HepG2 (cell line): ENCODE results near the gene CDC6. TPM values are rescaled to one million over a fixed set of nuclear protein-coding genes. Genes with fewer than 3 reads are reported as not detected.

Experiments used
- ATAC-seq: fragments of 200-7000 bp; cut with Tn5 transposase; 3 replicates; pipeline ENCODE4 v1.9.1; 2020; ENCODE audit warnings: mild to moderate bottlenecking, moderate library complexity
- BruUV-seq: library from RNA; stranded (reverse); fragments of 400-500 nt; replicated peaks from 2 replicates; lab custom pipeline; 2021; lab: Mats Ljungman, UMichigan
- CTCF ChIA-PET: fragments of 300-600 bp; formaldehyde crosslinking; extraction: SDS; loops from one replicate; lab custom pipeline; 2021; ENCODE audit warnings: low total read pairs, inconsistent platforms, low intra/inter-chr PET ratio; lab: Yijun Ruan, JAX
- POLR2A ChIA-PET: fragments of 350-600 bp; sonication (Branson Sonifier 250); formaldehyde crosslinking; loops from one replicate; lab custom pipeline; 2020; ENCODE audit warnings: antibody characterized with exemption, inconsistent platforms; lab: Yijun Ruan, JAX
- DNase-seq: peaks from one replicate; pipeline ENCODE4 v3.0.0-alpha.2; 2015; ENCODE audit warnings: low spot score
- FAIRE-seq: peaks from 3 replicates; lab custom pipeline; 2011; peaks lifted over from hg19 to GRCh38; lab: Jason Lieb, UNC
- H2AFZ ChIP-seq: one replicate; pipeline ENCODE4 v1.6.1; 2011; ENCODE audit warnings: low read length, inconsistent platforms
- H3K27ac ChIP-seq: fragments of 300-600 bp; 3 replicates; pipeline ENCODE4 v1.8.0; 2011; ENCODE audit warnings: mixed run types, mild to moderate bottlenecking, mixed read lengths, low read length, inconsistent platforms; ENCODE audit not compliant: insufficient read depth; ENCODE audit errors: extremely low read length
- H3K27me3 ChIP-seq, 2 experiments: fragments of 200-600 bp in 1 of 2; 2 replicates in 1 of 2; 3 replicates in 1 of 2; pipeline versions ENCODE4 v1.6.0 to v1.8.0; 2011; ENCODE audit warnings: low read length in 2 of 2, mild to moderate bottlenecking in 2 of 2, moderate library complexity in 2 of 2, inconsistent platforms in 1 of 2; ENCODE audit not compliant: insufficient read depth in 2 of 2, control insufficient read depth in 1 of 2
- H3K36me3 ChIP-seq, 2 experiments: fragments of 200-600 bp in 1 of 2; replicated peaks in 1 of 2; 2 replicates in 1 of 2; 3 replicates in 1 of 2; pipeline versions ENCODE4 v1.5.1 to v1.8.0; 2011; ENCODE audit warnings: low read length in 2 of 2, inconsistent platforms in 1 of 2; ENCODE audit not compliant: insufficient read depth in 2 of 2, control insufficient read depth in 1 of 2
- H3K4me1 ChIP-seq: 2 replicates; pipeline ENCODE4 v1.5.1; 2012; ENCODE audit warnings: low read length, inconsistent platforms; ENCODE audit not compliant: insufficient read depth
- H3K4me2 ChIP-seq: 2 replicates; pipeline ENCODE4 v1.6.0; 2011; ENCODE audit warnings: low read depth, low read length, inconsistent platforms
- H3K4me3 ChIP-seq, 3 experiments: fragments of 200-600 bp in 1 of 3; sonication (generic), shearing (Covaris generic) in 1 of 3; replicated peaks in 1 of 3; 2 replicates each; pipeline ENCODE4 v1.5.1; 2011 to 2016; ENCODE audit warnings: low read length in 3 of 3, inconsistent platforms in 2 of 3, low read depth in 2 of 3, mild to moderate bottlenecking in 2 of 3, control low read depth in 1 of 3, mixed read lengths in 1 of 3; ENCODE audit not compliant: insufficient read depth in 1 of 3
- H3K79me2 ChIP-seq: one replicate; pipeline ENCODE4 v1.6.1; 2011; ENCODE audit warnings: low read length, inconsistent platforms; ENCODE audit not compliant: insufficient read depth
- H3K9ac ChIP-seq: 2 replicates; pipeline ENCODE4 v1.6.0; 2011; ENCODE audit warnings: mild to moderate bottlenecking, low read depth, low read length, inconsistent platforms; ENCODE audit not compliant: insufficient read depth
- H3K9me3 ChIP-seq: 2 replicates; pipeline ENCODE4 v1.5.1; 2012; ENCODE audit warnings: mild to moderate bottlenecking, low read length
- H4K20me1 ChIP-seq: 2 replicates; pipeline ENCODE4 v1.6.0; 2011; ENCODE audit warnings: inconsistent platforms, mild to moderate bottlenecking, low read length, moderate library complexity; ENCODE audit not compliant: insufficient read depth
- ZFY ChIP-seq: sonication (generic); formaldehyde crosslinking; IDR thresholded peaks from 2 replicates; pipeline ENCODE4 v1.4.0; 2020; ENCODE audit warnings: missing genetic modification reagents
- ZNF768 ChIP-seq: sonication (generic); formaldehyde crosslinking; IDR thresholded peaks from 2 replicates; pipeline ENCODE4 v1.4.0; 2020; ENCODE audit warnings: missing genetic modification reagents
- WGBS: methylation state at CpG from one replicate; pipeline ENCODE4 v1.1.6; 2017; ENCODE audit warnings: low lambda C conversion rate; 5-methylcytosine and 5-hydroxymethylcytosine counted together
- in situ Hi-C: cut with HindIII; loops from 2 replicates; pipeline ENCODE4 v1.10.0; 2017; ENCODE audit warnings: low pct_unique_long_range_greater_than_20kb; ENCODE audit not compliant: extremely low pct_ligation_motif_present
- intact Hi-C: fragments of 100-400 bp; cut with micrococcal nuclease; formaldehyde crosslinking; loops from one replicate; pipeline ENCODE4 v1.10.0; 2022; ENCODE audit not compliant: unreplicated experiment
- polyA plus RNA-seq, 8 experiments: library from polyadenylated mRNA; depleted of rRNA in 3 of 8; stranded (reverse) in 7 of 8; unstranded in 1 of 8; fragments of >200 nt; fragmentation: Illumina TruSeq in 4 of 8; extraction: Trizol in 4 of 8; gene quantifications; 2 replicates each; pipeline versions ENCODE4 v1.2.1 to v1.2.3, GENCODE V29; 2011 to 2016; ENCODE audit warnings: low read depth in 4 of 8, missing spikeins in 1 of 8, mixed read lengths in 1 of 8; ENCODE audit not compliant: insufficient read depth in 1 of 8
- total RNA-seq, 5 experiments: library from RNA; depleted of rRNA; stranded (reverse); fragments of >200 nt; fragmentation: Illumina TruSeq; extraction: Trizol; gene quantifications; 2 replicates each; pipeline ENCODE4 v1.2.3, GENCODE V29; 2016; ENCODE audit warnings: low read depth in 1 of 5
- TF ChIP-seq, protein P1 (sequence below): sonication (generic); formaldehyde crosslinking; IDR thresholded peaks from 2 replicates; pipeline ENCODE4 v1.5.0; 2020; ENCODE audit warnings: missing genetic modification reagents, mild to moderate bottlenecking, borderline replicate concordance
- TF ChIP-seq, protein P2 (sequence below): IDR thresholded peaks from 2 replicates; pipeline ENCODE4 v1.6.1; 2018; ENCODE audit warnings: missing genetic modification reagents, mild to moderate bottlenecking, missing compliant biosample characterization

CDC6 gene
- total and polyA plus RNA-seq, 2 of the 13 experiments (the other 11 are each of a cell fraction or from before 2014, with no cell fraction given) = 17.4 to 114 TPM

DNA sequence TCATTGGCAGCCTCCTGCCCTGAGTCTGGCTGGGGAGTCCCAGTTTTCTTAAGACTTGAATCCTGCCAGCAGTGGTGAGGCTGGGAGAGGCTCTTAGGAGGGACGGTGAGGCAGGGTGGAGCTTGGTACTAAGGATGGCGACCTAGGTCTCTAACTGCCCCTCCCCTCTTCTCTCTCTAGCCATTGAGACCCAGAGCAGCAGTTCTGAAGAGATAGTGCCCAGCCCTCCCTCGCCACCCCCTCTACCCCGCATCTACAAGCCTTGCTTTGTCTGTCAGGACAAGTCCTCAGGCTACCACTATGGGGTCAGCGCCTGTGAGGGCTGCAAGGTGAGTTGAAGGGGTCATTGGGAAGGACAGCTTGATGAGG, 60.4 kb downstream of the CDC6 start:
- ATAC-seq (no peak), FAIRE-seq (no peak), DNase-seq (no peak)
- intact Hi-C loops (no loop called here), in situ Hi-C loops (no loop called here)
- Histone ChIP-seq H3K9ac (no peak overlapping the region), H3K4me1 (peaks cover 78% of the 10 kb centered on the region), H3K27me3 (no peaks in the 10 kb centered on the region), H3K4me3 (no peak overlapping the region), H2AFZ (no peak overlapping the region), H3K9me3 (no peaks in the 10 kb centered on the region), H3K4me2 (peak overlapping the region; percentile 10; the same call in 1 of the 2 replicates), H3K27ac (no peak overlapping the region), H3K79me2 (peaks cover 28% of the 10 kb centered on the region), H3K36me3 (peaks cover 25 to 36% of the 10 kb centered on the region in 2 experiments), H4K20me1 (peaks cover 9% of the 10 kb centered on the region; the same call in 1 of the 2 replicates)
- ChIA-PET POLR2A (no interaction called here), CTCF (no interaction called here)
- WGBS = 99% methylated on average over 5 of the region's 5 CpGs
- no TSS peak for BruUV-seq
- TF ChIP-seq, protein P1, sequence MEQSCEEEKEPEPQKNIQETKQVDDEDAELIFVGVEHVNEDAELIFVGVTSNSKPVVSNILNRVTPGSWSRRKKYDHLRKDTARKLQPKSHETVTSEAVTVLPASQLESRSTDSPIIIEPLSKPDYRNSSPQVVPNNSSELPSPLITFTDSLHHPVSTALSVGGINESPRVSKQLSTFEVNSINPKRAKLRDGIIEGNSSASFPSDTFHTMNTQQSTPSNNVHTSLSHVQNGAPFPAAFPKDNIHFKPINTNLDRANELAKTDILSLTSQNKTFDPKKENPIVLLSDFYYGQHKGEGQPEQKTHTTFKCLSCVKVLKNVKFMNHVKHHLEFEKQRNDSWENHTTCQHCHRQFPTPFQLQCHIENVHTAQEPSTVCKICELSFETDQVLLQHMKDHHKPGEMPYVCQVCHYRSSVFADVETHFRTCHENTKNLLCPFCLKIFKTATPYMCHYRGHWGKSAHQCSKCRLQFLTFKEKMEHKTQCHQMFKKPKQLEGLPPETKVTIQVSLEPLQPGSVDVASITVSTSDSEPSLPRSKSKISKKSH (CRISPR knock-in tag) = no peak

DNA sequence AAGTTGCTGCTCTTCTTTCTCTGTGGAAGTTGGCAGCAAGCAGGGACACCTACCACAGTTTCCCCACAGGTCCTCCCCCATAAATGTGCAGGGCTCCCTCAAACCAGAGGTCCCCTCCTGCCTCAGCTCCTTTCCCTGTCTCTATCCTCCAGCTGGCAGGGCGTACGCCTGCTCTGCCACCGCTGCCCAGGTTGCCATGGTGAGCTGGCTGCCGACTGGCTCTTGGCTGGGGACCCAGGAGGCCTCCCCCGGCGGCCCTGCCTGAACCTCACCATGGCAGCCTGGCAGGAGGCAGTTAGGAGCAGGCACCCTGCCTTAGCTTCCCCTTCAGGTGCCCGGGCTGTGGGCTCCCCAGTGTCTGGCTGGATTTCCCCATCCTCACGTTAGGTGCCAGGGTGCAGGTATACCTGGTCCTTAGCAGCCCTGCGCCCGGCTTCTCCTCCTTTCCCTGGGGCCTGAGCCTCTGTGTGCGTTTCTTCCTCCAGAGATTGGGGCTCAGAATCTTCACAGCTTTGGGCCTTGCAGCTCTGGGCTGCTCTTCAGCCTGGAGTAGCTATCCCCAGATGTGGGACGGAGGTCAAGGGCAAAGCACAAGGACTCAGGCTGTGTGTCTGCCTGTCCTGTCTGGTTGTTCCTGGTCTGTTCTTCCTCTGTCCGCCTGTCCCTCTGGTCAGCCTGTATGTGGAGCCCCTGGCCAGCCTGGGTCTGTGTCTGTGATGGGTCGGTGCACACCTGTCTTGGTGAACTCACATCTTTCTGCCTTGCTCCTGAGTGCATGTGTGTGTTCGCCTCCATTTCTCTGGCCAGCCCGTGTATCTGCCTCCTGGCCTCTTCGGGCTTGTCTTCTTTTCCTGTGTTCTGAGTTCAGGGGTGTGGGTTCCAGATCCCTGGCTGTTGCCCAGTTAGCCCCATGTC, 61.1 kb downstream of the CDC6 start:
- TF ChIP-seq ZFY (CRISPR knock-in tag) (no peak), ZNF768 (peak; percentile 25; the same call in 1 of the 2 replicates)
- TF ChIP-seq, protein P2, sequence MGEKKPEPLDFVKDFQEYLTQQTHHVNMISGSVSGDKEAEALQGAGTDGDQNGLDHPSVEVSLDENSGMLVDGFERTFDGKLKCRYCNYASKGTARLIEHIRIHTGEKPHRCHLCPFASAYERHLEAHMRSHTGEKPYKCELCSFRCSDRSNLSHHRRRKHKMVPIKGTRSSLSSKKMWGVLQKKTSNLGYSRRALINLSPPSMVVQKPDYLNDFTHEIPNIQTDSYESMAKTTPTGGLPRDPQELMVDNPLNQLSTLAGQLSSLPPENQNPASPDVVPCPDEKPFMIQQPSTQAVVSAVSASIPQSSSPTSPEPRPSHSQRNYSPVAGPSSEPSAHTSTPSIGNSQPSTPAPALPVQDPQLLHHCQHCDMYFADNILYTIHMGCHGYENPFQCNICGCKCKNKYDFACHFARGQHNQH = peak; percentile 72; the same call in 1 of the 2 replicates
- TF ChIP-seq, all 625 proteins: peak for 2
- intact Hi-C loops = no loop called here
- Histone ChIP-seq H4K20me1 (peaks cover 2% of the 10 kb centered on the region; the same call in 1 of the 2 replicates), H3K27ac (no peak overlapping the region), H3K9me3 (no peaks in the 10 kb centered on the region), H3K27me3 (no peaks in the 10 kb centered on the region), H3K4me3 (no peak overlapping the region), H3K9ac (no peak overlapping the region), H3K79me2 (peaks cover 21% of the 10 kb centered on the region), H2AFZ (no peak overlapping the region), H3K36me3 (peaks cover 25 to 38% of the 10 kb centered on the region in 2 experiments), H3K4me1 (peaks cover 78% of the 10 kb centered on the region), H3K4me2 (no peak overlapping the region)
- DNase-seq = no peak
- no peak for FAIRE-seq
- 96% methylated on average over 16 of the region's 17 CpGs for WGBS
- no peak for ATAC-seq
- CTCF ChIA-PET = no interaction called here
- in situ Hi-C loops = no loop called here
- POLR2A ChIA-PET = no interaction called here
- BruUV-seq = no TSS peak
